H1 (cell line): Measurements from ENCODE around the gene PDE4B. TPM values are rescaled to one million over a fixed set of nuclear protein-coding genes. Genes with fewer than 3 reads are reported as not detected.

Source experiments
- CTCF ChIA-PET: fragments of 300-600 bp; sonication (Branson Sonifier 250); formaldehyde crosslinking; loops from one replicate; lab custom pipeline; 2021; ENCODE audit not compliant: partially characterized antibody; lab: Charles Lee
- POLR2A ChIA-PET: fragments of 300-600 bp; sonication (Branson Sonifier 250); formaldehyde crosslinking; loops from one replicate; lab custom pipeline; 2021; ENCODE audit warnings: inconsistent platforms; ENCODE audit not compliant: partially characterized antibody; lab: Charles Lee
- DNase-seq, 2 experiments: peaks; one replicate each; pipeline versions ENCODE4 v3.0.0 to v3.0.0-alpha.2; 2010 to 2022; ENCODE audit warnings: low spot score in 2 of 2, low read depth in 1 of 2, mixed read lengths in 1 of 2
- FAIRE-seq: peaks from 2 replicates; lab custom pipeline; 2011; peaks lifted over from hg19 to GRCh38; lab: Jason Lieb, UNC
- H2AFZ ChIP-seq: 2 replicates; pipeline ENCODE4 v1.8.1; 2012; ENCODE audit warnings: low read length, inconsistent platforms
- H2AK5ac ChIP-seq: 2 replicates; pipeline ENCODE4 v1.6.1; 2013; ENCODE audit warnings: low read depth, low read length
- H2BK120ac ChIP-seq: replicated peaks from 2 replicates; pipeline ENCODE3; 2013; ENCODE audit warnings: low read depth, low read length, inconsistent platforms
- H2BK12ac ChIP-seq: 2 replicates; pipeline ENCODE4 v1.6.1; 2013; ENCODE audit warnings: low read depth, low read length
- H2BK15ac ChIP-seq: 2 replicates; pipeline ENCODE4 v1.6.1; 2013; ENCODE audit warnings: low read length
- H2BK20ac ChIP-seq: 2 replicates; pipeline ENCODE4 v1.6.1; 2013; ENCODE audit warnings: low read length
- H2BK5ac ChIP-seq: 2 replicates; pipeline ENCODE4 v1.6.1; 2013; ENCODE audit warnings: low read depth, low read length
- H3K14ac ChIP-seq: 2 replicates; pipeline ENCODE4 v1.6.1; 2013; ENCODE audit warnings: inconsistent platforms; ENCODE audit not compliant: insufficient read length
- H3K18ac ChIP-seq: 2 replicates; pipeline ENCODE4 v1.6.1; 2013; ENCODE audit warnings: low read length; ENCODE audit errors: extremely low read depth
- H3K23ac ChIP-seq: 2 replicates; pipeline ENCODE4 v1.6.1; 2013; ENCODE audit warnings: inconsistent platforms; ENCODE audit not compliant: insufficient read length
- H3K23me2 ChIP-seq: 2 replicates; pipeline ENCODE4 v1.6.1; 2013; ENCODE audit warnings: low read depth, low read length
- H3K27ac ChIP-seq: 2 replicates; pipeline ENCODE4 v1.6.1; 2011; ENCODE audit warnings: low read depth, low read length, inconsistent platforms
- H3K27me3 ChIP-seq, 4 experiments: replicated peaks in 1 of 4; 1 replicate in 1 of 4; 2 replicates in 3 of 4; pipeline versions ENCODE4 v1.6.1 to v1.8.1; 2011 to 2013; ENCODE audit warnings: low read length in 3 of 4, mild to moderate bottlenecking in 3 of 4, inconsistent platforms in 2 of 4, mixed read lengths in 2 of 4, moderate library complexity in 1 of 4; ENCODE audit not compliant: control insufficient read depth in 3 of 4, insufficient read depth in 3 of 4; ENCODE audit errors: extremely low read depth in 1 of 4
- H3K36me3 ChIP-seq, 4 experiments: 2 replicates each; pipeline versions ENCODE4 v1.6.1 to v1.8.1; 2011 to 2013; ENCODE audit warnings: mild to moderate bottlenecking in 4 of 4, low read length in 3 of 4, moderate library complexity in 2 of 4, control low read depth in 1 of 4, inconsistent platforms in 1 of 4; ENCODE audit not compliant: insufficient read depth in 4 of 4, control insufficient read depth in 2 of 4
- H3K4ac ChIP-seq: replicated peaks from 2 replicates; pipeline ENCODE3; 2013; ENCODE audit warnings: low read length, low read depth, mixed read lengths, inconsistent platforms; ENCODE audit not compliant: insufficient read length
- H3K4me1 ChIP-seq, 4 experiments: replicated peaks in 1 of 4; 1 replicate in 1 of 4; 2 replicates in 3 of 4; pipeline versions ENCODE4 v1.6.1 to v1.8.1; 2011 to 2013; ENCODE audit warnings: low read length in 3 of 4, inconsistent platforms in 2 of 4, mixed read lengths in 1 of 4; ENCODE audit not compliant: insufficient read depth in 4 of 4, control insufficient read depth in 3 of 4
- H3K4me2 ChIP-seq, 2 experiments: 2 replicates each; pipeline versions ENCODE4 v1.6.1 to v1.8.1; 2011 to 2013; ENCODE audit warnings: low read depth in 2 of 2, low read length in 2 of 2, control low read depth in 1 of 2, inconsistent platforms in 1 of 2, mild to moderate bottlenecking in 1 of 2; ENCODE audit not compliant: insufficient read depth in 1 of 2
- H3K4me3 ChIP-seq, 4 experiments: fragments of 200-600, 300-600 bp in 1 of 4; sonication (generic), shearing (Covaris generic), sonication (Bioruptor Twin) in 1 of 4; 2 replicates each; pipeline versions ENCODE4 v1.5.1 to v1.8.1; 2011 to 2016; ENCODE audit warnings: low read length in 4 of 4, low read depth in 3 of 4, control low read depth in 2 of 4, inconsistent platforms in 2 of 4, mild to moderate bottlenecking in 2 of 4, mixed read lengths in 1 of 4, moderate library complexity in 1 of 4; ENCODE audit not compliant: insufficient read depth in 2 of 4; ENCODE audit errors: extremely low read depth in 1 of 4
- H3K56ac ChIP-seq: replicated peaks from 2 replicates; pipeline ENCODE3; 2013; ENCODE audit warnings: low read depth, mild to moderate bottlenecking, mixed read lengths, low read length, inconsistent platforms; ENCODE audit not compliant: insufficient read length
- H3K79me1 ChIP-seq: 2 replicates; pipeline ENCODE4 v1.6.1; 2013; ENCODE audit warnings: low read depth, low read length, control low read depth
- H3K79me2 ChIP-seq, 2 experiments: 2 replicates each; pipeline versions ENCODE4 v1.6.1 to v1.8.1; 2012 to 2013; ENCODE audit warnings: low read length in 2 of 2, mild to moderate bottlenecking in 2 of 2, inconsistent platforms in 1 of 2; ENCODE audit not compliant: insufficient read depth in 2 of 2, control insufficient read depth in 1 of 2
- H3K9ac ChIP-seq, 4 experiments: replicated peaks in 1 of 4; 1 replicate in 1 of 4; 2 replicates in 3 of 4; pipeline versions ENCODE4 v1.6.1 to v1.8.1; 2011 to 2013; ENCODE audit warnings: low read depth in 3 of 4, low read length in 3 of 4, control low read depth in 2 of 4, mild to moderate bottlenecking in 2 of 4, moderate library complexity in 2 of 4, inconsistent platforms in 1 of 4; ENCODE audit errors: extremely low read depth in 1 of 4
- H3K9me3 ChIP-seq, 2 experiments: 2 replicates each; pipeline versions ENCODE4 v1.6.1 to v1.8.1; 2012 to 2013; ENCODE audit warnings: mild to moderate bottlenecking in 2 of 2, moderate library complexity in 2 of 2, control low read depth in 1 of 2, inconsistent platforms in 1 of 2, low read depth in 1 of 2, low read length in 1 of 2, mixed read lengths in 1 of 2; ENCODE audit not compliant: insufficient read depth in 2 of 2
- H4K20me1 ChIP-seq, 2 experiments: replicated peaks in 1 of 2; 2 replicates each; pipeline versions ENCODE3 to v1.8.1; 2011 to 2013; ENCODE audit warnings: inconsistent platforms in 2 of 2, low read length in 2 of 2, mild to moderate bottlenecking in 1 of 2; ENCODE audit not compliant: insufficient read depth in 2 of 2, control insufficient read depth in 1 of 2
- H4K5ac ChIP-seq: 2 replicates; pipeline ENCODE4 v1.6.1; 2013; ENCODE audit warnings: low read length, low read depth, mixed read lengths, inconsistent platforms; ENCODE audit not compliant: insufficient read length
- H4K8ac ChIP-seq: 2 replicates; pipeline ENCODE4 v1.8.0; 2013; ENCODE audit warnings: mild to moderate bottlenecking, moderate library complexity, low read length, inconsistent platforms; ENCODE audit not compliant: insufficient read depth; ENCODE audit errors: extremely low read depth
- H4K91ac ChIP-seq: replicated peaks from 2 replicates; pipeline ENCODE3; 2013; ENCODE audit warnings: low read length, mixed read lengths, inconsistent platforms; ENCODE audit not compliant: insufficient read length
- MAX ChIP-seq: IDR thresholded peaks from 2 replicates; pipeline ENCODE4 v1.6.1; 2012; ENCODE audit warnings: inconsistent platforms
- SP4 ChIP-seq: IDR thresholded peaks from 2 replicates; pipeline ENCODE4 v1.6.1; 2012; ENCODE audit warnings: low read length, inconsistent platforms
- WGBS, 2 experiments: shearing (Covaris generic) in 1 of 2; methylation state at CpG; one replicate each; pipeline versions ENCODE4 v1.1.6 to v1.1.7; 2013 to 2015; ENCODE audit warnings: low lambda C conversion rate in 2 of 2, mixed read lengths in 2 of 2, inconsistent platforms in 1 of 2, low coverage in 1 of 2, missing lambda C conversion rate in 1 of 2; ENCODE audit not compliant: insufficient replicate concordance in 2 of 2, insufficient coverage in 1 of 2, insufficient read length in 1 of 2; ENCODE audit errors: extremely low coverage in 1 of 2, missing lambda C conversion rate in 1 of 2; 5-methylcytosine and 5-hydroxymethylcytosine counted together
- polyA plus RNA-seq, 7 experiments: library from polyadenylated mRNA; depleted of rRNA in 3 of 7; stranded (reverse) in 5 of 7; unstranded in 2 of 7; fragments of >200 nt in 5 of 7; fragments of 200-250 nt in 2 of 7; gene quantifications; 1 replicate in 5 of 7; 2 replicates in 1 of 7; 4 replicates in 1 of 7; pipeline versions ENCODE4 v1.2.1 to v1.2.3, GENCODE V29; 2011 to 2013; ENCODE audit warnings: missing spikeins in 2 of 7, mixed read lengths in 2 of 7
- total RNA-seq: library from RNA; stranded (reverse); fragmentation: NEBNext Ultra II Directional; extraction: Animal tissue kit (Norgen Biotek cat#: 25700); gene quantifications from 2 replicates; pipeline ENCODE4 v1.2.1, GENCODE V29; 2021

PDE4B gene
- total and polyA plus RNA-seq, 2 of the 8 experiments (the other 6 are each of a cell fraction or from before 2014, with no cell fraction given), result 5.0 to 15.1 TPM

- FAIRE-seq (no peak), DNase-seq (no peak)
- Histone ChIP-seq H2AFZ (no peak overlapping the region), H4K5ac (no peak overlapping the region), H4K8ac (no peak overlapping the region), H2BK20ac (no peak overlapping the region), H3K79me2 (no peaks in the 10 kb centered on the region), H3K4me3 (no peak overlapping the region), H3K9me3 (no peaks in the 10 kb centered on the region), H3K9ac (no peak overlapping the region), H3K14ac (no peak overlapping the region), H3K18ac (no peak overlapping the region), H3K4me2 (no peak overlapping the region), H2AK5ac (no peak overlapping the region), H3K23me2 (no peaks in the 10 kb centered on the region; the same call in 1 of the 2 replicates), H2BK15ac (no peak overlapping the region), H3K4me1 (no peaks in the 10 kb centered on the region)
- 93% methylated on average over 1 of the region's 1 CpG; no CpG with 5 or more reads in 1 of the 2 experiments for WGBS, 2 experiments
- TF ChIP-seq MAX, result no peak
- no peak for TF ChIP-seq SP4
- TF ChIP-seq, all 59 proteins: peak for 0
- no peak overlapping the region for H3K56ac ChIP-seq
- no peak overlapping the region for H2BK5ac ChIP-seq
- H3K36me3 ChIP-seq, result no peaks in the 10 kb centered on the region
- no peaks in the 10 kb centered on the region for H3K79me1 ChIP-seq
- ChIA-PET CTCF (interaction anchor here (0.6 to 1.7 kb wide), 4 partner anchors 9 to 144 kb away, joined by 3 to 4 read pairs (median 4); no protein-coding TSS in a partner anchor), POLR2A (interaction anchor here (0.7 kb wide), 1 partner anchor 92 kb away, joined by 3 read pairs; no protein-coding TSS in a partner anchor)
- no peaks in the 10 kb centered on the region for H4K20me1 ChIP-seq
- no peak overlapping the region for H4K91ac ChIP-seq
- no peak overlapping the region for H2BK120ac ChIP-seq
- H3K27ac ChIP-seq, result no peak overlapping the region
- H3K27me3 ChIP-seq, result no peaks in the 10 kb centered on the region
- H2BK12ac ChIP-seq, result no peak overlapping the region
- H3K23ac ChIP-seq, result no peak overlapping the region
- no peak overlapping the region for H3K4ac ChIP-seq
Measured at GRCh38 chr1:66290761-66291530, 498.3 kb downstream of the PDE4B start.
